HEK293T (cell line): Measurements from ENCODE around the gene HELZ.

ENCODE experiments used
- BHLHE40 ChIP-seq: fragments of 450-650 bp; IDR thresholded peaks from 2 replicates; pipeline ENCODE4 v1.6.1; 2016; ENCODE audit warnings: mild to moderate bottlenecking, moderate library complexity, borderline replicate concordance
- CTBP1 ChIP-seq: fragments of 450-650 bp; IDR thresholded peaks from 2 replicates; pipeline ENCODE4 v1.6.1; 2016; ENCODE audit warnings: borderline replicate concordance
- ELF4 ChIP-seq: fragments of 450-650 bp; IDR thresholded peaks from 2 replicates; pipeline ENCODE4 v1.6.1; 2017; ENCODE audit warnings: antibody characterized with exemption
- FOXA1 ChIP-seq: fragments of 450-650 bp; IDR thresholded peaks from 2 replicates; pipeline ENCODE4 v1.6.1; 2016; ENCODE audit warnings: mild to moderate bottlenecking
- FOXK2 ChIP-seq: fragments of 450-650 bp; IDR thresholded peaks from 2 replicates; pipeline ENCODE4 v1.6.1; 2016; ENCODE audit warnings: mild to moderate bottlenecking
- FOXM1 ChIP-seq: fragments of 450-650 bp; IDR thresholded peaks from 2 replicates; pipeline ENCODE4 v1.6.1; 2017; ENCODE audit warnings: mild to moderate bottlenecking, borderline replicate concordance
- HDGF ChIP-seq: fragments of 450-650 bp; IDR thresholded peaks from 2 replicates; pipeline ENCODE4 v1.6.1; 2017; ENCODE audit warnings: antibody characterized with exemption, borderline replicate concordance
- L3MBTL2 ChIP-seq: fragments of 450-650 bp; conservative IDR thresholded peaks from 2 replicates; pipeline ENCODE4 v1.6.1; 2016; ENCODE audit warnings: mild to moderate bottlenecking
- LEF1 ChIP-seq: fragments of 450-650 bp; IDR thresholded peaks from 2 replicates; pipeline ENCODE4 v1.6.1; 2017; ENCODE audit warnings: mild to moderate bottlenecking, borderline replicate concordance
- NFRKB ChIP-seq: fragments of 450-650 bp; IDR thresholded peaks from 2 replicates; pipeline ENCODE4 v1.6.1; 2016; ENCODE audit warnings: mild to moderate bottlenecking, moderate library complexity
- SP1 ChIP-seq: fragments of 450-650 bp; IDR thresholded peaks from 2 replicates; pipeline ENCODE4 v1.6.1; 2017
- SUZ12 ChIP-seq: fragments of 450-650 bp; IDR thresholded peaks from 2 replicates; pipeline ENCODE4 v1.6.1; 2016; ENCODE audit warnings: mild to moderate bottlenecking
- TARDBP ChIP-seq: fragments of 450-650 bp; IDR thresholded peaks from 2 replicates; pipeline ENCODE4 v1.6.1; 2016
- ZNF384 ChIP-seq: fragments of 450-650 bp; IDR thresholded peaks from 2 replicates; pipeline ENCODE4 v1.6.1; 2016

- TF ChIP-seq FOXM1 (no peak), SP1 (no peak), ELF4 (no peak), HDGF (no peak), LEF1 (no peak), TARDBP (no peak), ZNF384 (no peak), BHLHE40 (no peak), SUZ12 (no peak), FOXA1 (no peak), FOXK2 (no peak), L3MBTL2 (no peak), CTBP1 (no peak), NFRKB (no peak)
These were observed 123.6 kb downstream of the HELZ start for GRCh38 chr17:67121316-67121891.
